ENCODE results near the gene TP63. TPM values are rescaled to one million over a fixed set of nuclear protein-coding genes. Genes with fewer than 3 reads are reported as not detected.

TP63 gene
- polyA plus RNA-seq, 1 experiment, result not detected

GRCh38 chr3:189787632-189788031, 156.4 kb downstream of the TP63 start:
- Histone ChIP-seq H3K4me3 (ENCODE audit: low read depth, low read length) (no peak overlapping the region), H3K36me3 (ENCODE audit: control insufficient read depth, insufficient read depth, low read length) (no peaks in the 10 kb centered on the region), H3K27me3 (ENCODE audit: control insufficient read depth, insufficient read depth, low read length) (no peaks in the 10 kb centered on the region)
- ChIA-PET POLR2A (no interaction called here), CTCF (interaction anchor here (1.4 kb wide), 1 partner anchor 31 kb away, joined by 3 read pairs; no protein-coding TSS in a partner anchor)
- TF ChIP-seq CTCF (IDR thresholded peaks at IDR 0.05; ENCODE audit: insufficient read depth, low read depth, low read length), result no peak
- DNase-seq (ENCODE audit: low read depth), result no peak

GRCh38 chr3:189789432-189789831, 158.2 kb downstream of the TP63 start:
- CTCF ChIA-PET, result no interaction called here
- Histone ChIP-seq H3K36me3 (ENCODE audit: control insufficient read depth, insufficient read depth, low read length) (no peaks in the 10 kb centered on the region), H3K4me3 (ENCODE audit: low read depth, low read length) (no peak overlapping the region), H3K27me3 (ENCODE audit: control insufficient read depth, insufficient read depth, low read length) (no peaks in the 10 kb centered on the region)
- no peak for TF ChIP-seq CTCF (IDR thresholded peaks at IDR 0.05; ENCODE audit: insufficient read depth, low read depth, low read length)
- POLR2A ChIA-PET, result no interaction called here
- no peak for DNase-seq (ENCODE audit: low read depth)

GRCh38 chr3:189790658-189791057, 159.5 kb downstream of the TP63 start:
- DNase-seq (ENCODE audit: low read depth), result no peak
- Histone ChIP-seq H3K36me3 (ENCODE audit: control insufficient read depth, insufficient read depth, low read length) (no peaks in the 10 kb centered on the region), H3K27me3 (ENCODE audit: control insufficient read depth, insufficient read depth, low read length) (no peaks in the 10 kb centered on the region), H3K4me3 (ENCODE audit: low read depth, low read length) (no peak overlapping the region)
- no peak for TF ChIP-seq CTCF (IDR thresholded peaks at IDR 0.05; ENCODE audit: insufficient read depth, low read depth, low read length)
- ChIA-PET POLR2A (no interaction called here), CTCF (interaction anchor here (0.9 kb wide), 1 partner anchor 158 kb away, joined by 3 read pairs; no protein-coding TSS in a partner anchor)

- Histone ChIP-seq H3K36me3 (ENCODE audit: control insufficient read depth, insufficient read depth, low read length) (no peaks in the 10 kb centered on the region), H3K27me3 (ENCODE audit: control insufficient read depth, insufficient read depth, low read length) (no peaks in the 10 kb centered on the region), H3K4me3 (ENCODE audit: low read depth, low read length) (no peak overlapping the region)
- ChIA-PET CTCF (no interaction called here), POLR2A (no interaction called here)
- no peak for TF ChIP-seq CTCF (IDR thresholded peaks at IDR 0.05; ENCODE audit: insufficient read depth, low read depth, low read length)
- DNase-seq (ENCODE audit: low read depth), result no peak
These were observed 161.1 kb downstream of the TP63 start for GRCh38 chr3:189792046-189792929.

GRCh38 chr3:189794518-189794917, 163.3 kb downstream of the TP63 start:
- ChIA-PET POLR2A (no interaction called here), CTCF (no interaction called here)
- H3K4me3 ChIP-seq (ENCODE audit: low read depth, low read length), result no peak overlapping the region

More at GRCh38 chr3:189794518-189794917, 163.3 kb downstream of the TP63 start:
- H3K27me3 ChIP-seq (ENCODE audit: control insufficient read depth, insufficient read depth, low read length), result no peaks in the 10 kb centered on the region
- DNase-seq (ENCODE audit: low read depth), result no peak
- H3K36me3 ChIP-seq (ENCODE audit: control insufficient read depth, insufficient read depth, low read length), result no peaks in the 10 kb centered on the region
- no peak for TF ChIP-seq CTCF (IDR thresholded peaks at IDR 0.05; ENCODE audit: insufficient read depth, low read depth, low read length)
